Dedifferentiated amniotic fluid mesenchymal stem cell (primary cell): ENCODE results near the gene MON1B.
A peak's percentile ranks its signal among the peaks of the same experiment; 100 is the strongest.
"Not testable (repeated sequence)": the region's sequence is repeated elsewhere in the genome, so short reads cannot be mapped to it uniquely, and the experiment has no call there.

Experiments used
- DNase-seq: peaks from one replicate; pipeline ENCODE4 v3.0.0-alpha.2; 2016; ENCODE audit errors: extremely low spot score

The MON1B gene

DNA sequence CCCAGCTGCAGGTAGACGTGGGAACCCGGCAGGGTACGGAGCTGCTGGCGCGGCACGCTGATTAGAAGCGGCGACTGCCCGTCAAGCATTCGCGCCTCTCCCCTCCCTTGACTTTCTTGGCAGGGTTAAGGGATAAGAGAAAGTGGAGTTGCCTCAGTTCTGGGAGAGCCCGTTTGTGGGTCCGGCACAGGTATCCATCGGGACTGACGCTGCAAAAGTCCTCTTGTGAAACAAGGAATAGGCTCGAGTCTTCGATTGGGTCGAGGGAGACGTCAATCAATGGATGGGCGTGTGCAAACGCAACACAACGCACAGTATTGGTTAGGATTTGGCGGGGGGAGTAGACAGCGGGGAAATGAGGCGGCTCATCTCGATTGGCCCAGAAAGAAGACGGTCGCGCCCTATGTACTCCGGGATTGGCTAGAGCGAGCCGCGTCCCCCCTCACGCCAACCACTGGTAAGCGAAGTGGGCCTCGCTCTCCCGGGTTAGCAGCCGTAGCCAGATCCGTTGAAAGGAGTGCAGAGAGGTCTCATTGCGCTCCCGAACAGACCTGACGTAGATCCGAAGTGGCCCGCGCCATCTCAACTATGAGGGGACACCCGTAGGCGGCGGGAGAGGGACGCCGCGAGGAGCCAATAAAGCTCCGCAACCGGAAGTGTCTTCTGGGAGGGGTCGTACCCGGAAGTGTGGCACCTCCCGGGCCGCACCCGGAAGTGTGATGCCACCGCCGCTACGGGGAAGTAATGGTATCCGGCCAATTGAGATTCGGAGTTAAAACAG is at the start of gene MON1B:
TSS of gene MON1B (plus strand) at position 713 of the 781 bp plus-strand sequence. CDS start 296 bp downstream, outside the sequence.
- peak; percentile 99 for DNase-seq

DNA sequence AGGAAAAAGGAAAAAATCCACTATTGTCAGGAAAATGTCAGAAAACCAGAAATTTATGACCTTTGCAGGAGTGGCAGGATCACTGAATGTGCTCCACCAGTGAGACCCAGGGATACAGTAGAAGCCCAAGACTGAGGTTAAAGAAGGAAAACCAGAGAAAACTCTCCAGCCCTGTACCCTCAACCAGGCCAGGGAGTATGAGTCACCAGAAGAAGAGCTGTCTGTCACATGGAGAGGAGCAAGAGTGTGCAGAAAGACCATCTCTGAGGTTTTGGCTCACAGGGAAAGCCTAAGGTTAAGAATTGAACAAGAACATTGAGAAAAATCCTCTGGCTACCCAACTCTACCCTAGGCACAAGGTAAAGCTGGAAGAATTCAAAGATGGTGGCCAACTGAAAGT is 47.6 kb upstream of the MON1B start:
- DNase-seq, result no peak

DNA sequence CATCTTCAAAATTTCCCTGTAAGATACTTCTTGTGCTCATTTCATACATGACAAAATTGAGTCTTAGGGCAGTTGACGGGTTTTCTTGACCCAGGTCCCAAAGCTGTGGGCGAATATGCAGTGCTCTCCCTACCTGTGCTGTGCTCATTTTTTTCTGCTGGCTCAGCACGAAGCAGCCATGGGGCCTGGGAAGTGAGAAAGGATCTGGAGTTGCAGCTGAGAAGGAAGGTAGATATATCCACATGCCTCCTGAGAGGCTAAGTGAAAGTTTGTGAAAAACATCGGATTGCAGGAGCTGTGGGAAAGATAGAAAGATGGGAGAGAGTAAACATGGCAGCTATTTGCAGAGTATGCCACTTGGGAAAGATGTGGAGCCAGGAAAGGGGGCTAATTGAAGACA is 42.9 kb upstream of the MON1B start:
- no peak for DNase-seq

DNA sequence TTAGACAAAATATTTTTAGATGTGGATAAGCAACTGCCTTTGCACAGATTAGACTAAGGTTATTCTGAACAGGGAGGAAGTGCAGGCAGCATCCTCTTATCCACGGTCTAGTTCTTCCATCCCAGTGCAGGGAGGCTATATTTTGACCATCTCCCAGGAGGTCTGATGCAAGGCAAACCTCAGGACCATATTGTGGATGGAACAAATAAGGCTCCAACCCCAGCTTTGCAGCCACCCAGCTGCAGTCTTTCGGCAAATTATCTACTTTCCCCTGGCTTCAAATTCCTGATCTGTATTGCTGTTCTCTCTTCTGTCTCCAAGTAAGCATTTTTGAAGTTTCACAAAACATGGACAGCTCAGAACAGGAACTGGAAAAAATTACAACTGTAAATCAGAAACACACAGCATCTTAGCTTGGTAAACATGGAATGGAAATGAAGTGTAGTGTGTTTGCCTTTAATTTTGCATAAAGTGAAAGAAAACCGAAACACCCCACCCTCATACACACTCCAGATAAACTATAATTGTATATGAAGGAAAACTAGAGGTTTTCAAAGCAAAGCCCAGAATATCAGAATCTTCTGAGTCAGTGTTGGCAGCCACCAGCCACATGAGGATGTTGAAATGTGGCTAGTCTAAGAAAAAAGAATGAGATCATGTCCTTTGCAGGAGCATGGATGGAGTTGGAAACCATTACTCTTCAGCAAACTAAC is 33.5 kb upstream of the MON1B start:
- DNase-seq, result no peak

DNA sequence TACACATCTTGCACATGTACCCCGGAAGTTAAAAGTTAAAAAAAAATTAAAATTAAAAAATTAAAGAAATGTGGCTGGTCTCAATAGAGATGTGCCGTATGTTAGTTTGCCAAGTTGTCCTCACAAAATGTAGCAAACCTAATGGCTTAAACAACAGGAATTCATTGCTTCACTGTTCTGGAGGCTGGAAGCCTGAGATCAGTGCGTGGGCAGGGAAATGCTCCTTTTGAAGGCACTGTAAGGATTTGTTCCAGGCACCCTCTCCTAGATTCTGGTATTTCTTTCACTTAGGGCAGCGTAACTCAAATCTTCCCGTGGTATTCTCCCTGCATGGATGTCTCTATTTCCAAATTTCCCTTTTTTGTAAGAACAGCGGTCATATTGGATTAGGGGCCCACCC is 32.7 kb upstream of the MON1B start:
- DNase-seq, result no peak

DNA sequence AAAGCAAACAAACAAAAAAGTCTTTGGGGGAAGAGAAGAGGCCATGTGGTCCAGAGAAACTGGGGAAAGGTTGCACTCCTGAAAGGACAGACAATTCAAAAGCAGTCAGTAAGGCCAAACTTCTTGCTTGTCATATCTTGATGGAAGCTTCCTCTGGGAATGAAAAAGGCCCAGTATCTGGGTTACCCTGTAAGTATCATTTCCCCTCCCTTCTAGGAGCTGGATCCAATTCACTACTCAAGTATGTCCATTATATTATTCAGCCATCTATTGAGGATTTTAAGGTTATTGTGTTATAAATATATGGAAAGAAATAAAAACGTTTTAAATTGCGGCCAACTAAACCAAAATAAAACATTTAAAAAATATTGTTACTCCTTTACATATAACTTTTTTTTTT is 26.0 kb upstream of the MON1B start:
- DNase-seq, result no peak

DNA sequence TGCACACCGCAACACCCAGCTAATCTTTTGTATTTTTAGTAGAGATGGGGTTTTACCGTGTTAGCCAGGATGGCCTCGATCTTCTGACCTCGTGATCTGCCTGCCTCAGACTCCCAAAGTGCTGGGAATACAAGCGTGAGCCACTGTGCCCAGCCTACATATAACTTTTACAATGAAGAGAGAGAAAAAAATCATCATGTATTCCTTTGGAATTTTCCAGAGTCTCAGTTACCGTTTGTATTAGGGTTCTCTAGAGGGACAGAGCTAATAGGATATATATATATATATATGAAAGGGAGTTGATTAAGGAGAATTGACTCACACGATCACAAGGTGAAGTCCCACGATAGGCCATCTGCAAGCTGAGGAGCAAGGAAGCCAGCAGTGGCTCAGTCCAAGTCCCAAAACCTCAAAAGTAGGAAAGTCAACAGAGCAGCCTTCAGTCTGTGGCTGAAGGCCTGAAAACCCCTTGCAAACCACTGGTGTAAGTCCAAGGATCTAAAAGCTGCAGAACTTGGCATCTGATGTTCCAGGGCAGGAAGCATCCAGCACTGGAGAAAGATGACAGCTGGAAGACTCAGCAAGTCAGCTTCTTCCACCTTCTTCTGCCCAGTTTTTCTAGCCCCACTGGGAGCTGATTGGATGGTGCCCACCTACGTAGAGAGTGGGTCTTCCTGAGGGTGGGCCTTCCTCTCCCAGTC is 25.3 kb upstream of the MON1B start:
- not testable (repeated sequence) for DNase-seq

DNA sequence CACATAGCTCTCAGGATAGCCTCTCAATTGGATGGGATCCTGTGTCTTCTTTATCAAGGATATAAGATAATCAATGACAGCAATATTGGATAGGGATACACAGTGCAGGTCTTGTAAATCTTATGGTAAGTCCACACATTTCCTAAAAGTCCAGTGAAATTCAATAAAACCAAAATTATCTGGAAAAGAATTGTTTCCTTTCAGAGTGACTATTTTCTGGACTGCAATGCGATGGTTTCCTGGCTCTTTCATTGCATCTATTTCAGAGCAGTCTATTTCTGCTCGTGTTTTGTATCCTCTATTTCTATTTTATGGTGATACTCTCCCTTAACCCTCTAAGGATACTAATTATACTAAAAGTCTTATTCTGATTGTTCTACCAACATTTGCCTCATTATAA is 24.3 kb upstream of the MON1B start:
- no peak for DNase-seq

DNA sequence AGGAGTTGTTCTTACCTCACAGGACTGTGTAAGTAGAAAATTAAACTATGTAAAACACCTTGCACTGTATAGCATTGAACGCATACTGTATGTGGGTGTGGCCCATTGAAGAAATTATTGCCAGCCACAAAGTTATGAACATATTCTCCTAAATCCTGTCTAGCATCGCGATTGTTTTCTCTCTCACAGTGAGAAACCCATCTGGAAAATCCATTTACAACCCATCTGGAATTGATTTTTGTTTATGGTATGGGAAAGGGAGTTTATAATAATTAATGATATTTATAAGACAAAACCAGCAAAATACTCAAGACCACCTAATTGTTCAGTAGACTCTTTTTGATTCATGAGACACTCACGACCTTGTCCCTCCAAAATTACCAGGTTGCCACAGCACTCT is 22.1 kb upstream of the MON1B start:
- no peak for DNase-seq

DNA sequence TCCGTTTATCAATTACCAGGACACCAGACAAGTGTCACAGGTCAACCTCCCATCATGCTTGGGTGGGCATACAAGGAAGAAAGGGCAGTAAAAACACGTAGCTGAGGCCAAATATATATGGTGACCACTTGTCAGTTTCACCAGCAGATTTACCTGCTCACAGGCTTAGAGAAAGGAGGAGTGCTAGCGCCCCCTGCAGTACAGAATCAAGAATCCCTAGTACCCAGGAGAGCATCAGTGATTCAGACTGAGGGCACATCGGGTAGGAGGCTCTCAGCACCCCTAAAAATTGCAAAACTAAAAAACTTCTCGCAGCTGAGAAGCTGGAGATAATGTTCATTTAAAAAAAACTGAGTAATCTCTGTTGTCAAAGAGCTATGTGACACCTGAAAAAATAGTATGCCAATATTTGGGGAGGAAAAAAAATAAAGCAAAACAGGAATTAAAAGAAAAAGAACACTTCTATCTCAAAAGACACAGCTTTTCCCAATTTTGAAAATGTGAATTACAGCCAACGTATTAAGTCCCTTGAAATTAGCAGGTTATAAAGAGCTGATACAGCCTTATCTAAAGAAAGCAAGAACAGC is 21.2 kb upstream of the MON1B start:
- DNase-seq, result no peak

DNA sequence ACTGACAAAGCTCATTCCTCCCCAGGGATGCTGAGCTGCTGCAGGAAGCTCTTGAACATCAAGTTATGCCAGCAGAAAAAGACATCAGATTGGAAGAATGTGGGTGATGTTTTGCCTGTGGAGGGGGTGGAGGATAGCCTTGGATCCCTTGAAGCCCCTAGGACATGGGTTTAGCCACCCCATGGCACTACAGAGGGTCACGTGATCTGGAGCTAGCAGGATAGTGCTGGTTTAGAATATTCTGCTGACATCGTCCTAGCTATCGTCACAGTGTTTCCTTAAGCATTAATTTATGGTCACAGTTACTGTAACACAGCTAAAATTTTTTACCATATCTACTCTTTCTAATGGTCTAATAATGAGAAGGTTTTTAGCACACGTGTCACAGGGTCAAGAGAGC is 20.2 kb upstream of the MON1B start:
- DNase-seq, result no peak

DNA sequence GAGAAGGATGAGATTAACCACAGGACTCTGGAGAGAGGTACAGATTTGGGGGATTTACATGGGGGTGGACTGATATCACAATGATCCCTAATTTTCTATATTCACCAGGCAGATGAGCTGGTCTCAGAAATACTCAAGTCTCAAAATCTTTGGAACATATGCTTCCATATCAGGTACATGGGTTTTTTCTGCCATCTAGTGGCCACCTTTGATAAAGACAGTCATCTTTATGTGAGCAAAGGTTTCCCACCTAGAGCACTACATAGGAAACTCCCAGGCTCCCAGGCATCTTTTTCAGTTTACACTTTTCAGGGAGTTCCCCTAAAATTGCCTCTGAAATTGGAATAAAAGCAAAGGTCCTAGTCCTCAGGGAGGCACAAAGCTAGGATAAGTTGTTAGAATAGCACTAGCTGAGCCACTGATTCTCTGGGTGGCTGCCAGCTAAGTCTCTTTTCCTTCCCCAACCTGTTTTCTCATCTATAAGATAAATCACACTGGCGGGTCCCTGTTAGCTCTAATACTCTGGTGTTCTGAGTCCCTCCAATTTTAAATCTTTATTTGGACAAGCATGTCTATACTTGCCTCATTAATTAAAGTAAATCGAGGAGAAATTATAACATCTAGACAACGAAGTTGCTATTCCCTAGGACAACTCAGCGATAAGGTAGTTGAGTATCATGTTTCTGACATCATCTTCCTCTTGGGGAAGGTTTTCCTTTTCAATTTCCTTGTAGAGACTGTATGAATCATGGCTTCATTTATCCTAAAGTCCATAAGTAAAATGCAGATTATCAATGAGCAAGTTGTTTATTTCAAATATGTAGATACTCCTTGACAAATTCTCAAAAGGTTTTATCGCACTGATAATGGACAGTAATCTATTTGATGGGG is 19.0 kb upstream of the MON1B start:
- peak; percentile 60 for DNase-seq

DNA sequence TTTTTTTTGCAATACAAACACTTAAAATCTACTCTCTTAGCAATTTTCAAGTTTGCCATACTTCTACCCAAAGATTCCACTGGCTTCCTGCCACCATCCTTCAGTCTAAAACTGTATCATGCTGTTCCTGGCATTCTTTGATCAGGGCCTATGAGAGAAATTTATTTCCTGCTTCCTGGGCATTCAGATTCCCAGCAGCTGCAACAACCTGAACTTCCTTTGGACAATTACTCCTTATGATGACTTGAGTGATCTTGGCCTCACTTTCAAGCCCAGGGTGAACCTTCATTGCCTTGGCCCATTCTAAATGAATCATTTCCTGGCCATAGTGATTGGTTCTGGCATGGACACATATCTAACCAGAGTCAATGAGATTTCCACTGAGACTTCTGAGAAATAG is 18.0 kb upstream of the MON1B start:
- DNase-seq, result no peak

DNA sequence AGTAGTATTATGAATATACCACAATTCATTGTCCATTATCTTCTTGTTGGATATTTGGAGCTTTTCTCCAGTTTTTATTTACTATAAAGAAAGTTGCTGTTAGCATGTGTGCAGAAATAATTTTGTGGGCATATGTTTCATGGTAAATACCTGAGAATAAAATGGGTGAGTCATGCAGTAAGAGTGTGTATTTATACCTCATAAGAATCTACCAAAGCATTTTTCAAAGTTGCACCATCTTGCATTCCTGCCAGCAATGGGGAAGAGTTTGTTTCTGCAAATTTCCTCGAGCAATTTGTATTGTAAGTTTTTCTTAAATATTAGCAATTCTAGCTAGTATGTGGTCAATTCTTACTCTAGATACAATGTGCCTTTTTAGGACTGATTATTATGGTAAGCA is 7.9 kb upstream of the MON1B start:
- no peak for DNase-seq

DNA sequence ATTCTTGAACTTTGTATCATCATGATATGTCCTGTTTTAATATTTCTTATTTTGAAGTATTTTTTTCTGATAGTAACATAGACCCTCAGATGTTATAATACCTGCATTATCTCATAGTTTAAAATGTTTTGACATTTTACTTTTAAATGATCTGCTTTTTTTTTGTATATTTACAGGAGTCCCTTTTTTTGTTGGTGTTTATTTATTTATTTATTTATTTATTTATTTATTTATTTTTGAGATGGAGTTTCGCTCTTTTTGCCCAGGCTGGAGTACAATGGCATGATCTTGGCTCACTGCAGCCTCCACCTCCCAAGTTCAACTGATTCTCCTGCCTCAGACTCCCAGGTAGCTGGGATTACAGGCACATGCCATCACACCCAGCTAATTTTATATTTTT is 4.7 kb upstream of the MON1B start:
- not testable (repeated sequence) for DNase-seq

DNA sequence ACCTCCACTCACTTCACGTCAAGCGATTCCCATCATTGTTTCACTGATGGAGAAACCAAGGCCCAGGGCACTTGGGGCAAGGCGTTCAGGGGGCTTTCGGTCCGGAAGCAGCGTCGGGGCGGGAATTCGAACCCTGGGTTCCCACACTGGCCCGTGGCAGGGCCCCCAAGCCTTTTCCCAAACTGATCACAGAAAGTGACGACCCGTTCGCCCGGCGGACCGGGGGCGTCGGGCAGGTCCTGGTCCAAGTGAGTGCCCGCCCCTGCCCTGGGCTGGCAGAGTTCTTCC is 856 bp upstream of the MON1B start:
- DNase-seq, result no peak

DNA sequence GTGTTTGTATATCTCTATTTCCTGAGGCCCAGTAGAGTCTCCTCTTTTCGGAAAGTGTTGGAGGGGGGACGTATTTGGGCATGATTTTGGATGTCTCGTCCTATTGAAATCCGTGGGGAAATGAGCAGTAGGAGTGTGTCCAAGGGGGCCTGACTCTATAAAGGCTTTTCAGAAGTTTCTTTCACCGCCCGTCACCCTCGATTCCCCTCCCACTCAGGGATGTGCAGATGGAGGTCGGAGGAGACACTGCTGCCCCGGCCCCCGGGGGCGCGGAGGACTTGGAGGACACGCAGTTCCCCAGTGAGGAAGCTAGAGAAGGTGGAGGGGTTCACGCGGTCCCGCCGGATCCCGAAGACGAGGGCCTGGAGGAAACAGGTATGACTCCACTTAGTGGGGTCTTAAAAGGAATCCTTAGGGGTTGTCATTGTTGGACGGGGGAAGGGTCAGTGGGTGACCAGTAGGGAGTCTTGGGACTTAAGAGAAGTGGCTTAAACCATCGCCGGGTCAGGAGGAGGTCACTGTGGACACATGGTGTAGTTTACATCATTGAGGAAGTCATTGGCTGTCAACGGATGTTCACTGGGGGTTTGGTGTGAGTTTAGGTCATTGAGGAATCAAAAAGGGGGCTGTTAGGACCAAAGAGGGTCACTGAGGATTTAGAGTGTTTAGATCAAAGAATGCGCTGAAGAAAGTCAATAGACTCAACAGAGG is 424 bp downstream of the MON1B start:
- no peak for DNase-seq

DNA sequence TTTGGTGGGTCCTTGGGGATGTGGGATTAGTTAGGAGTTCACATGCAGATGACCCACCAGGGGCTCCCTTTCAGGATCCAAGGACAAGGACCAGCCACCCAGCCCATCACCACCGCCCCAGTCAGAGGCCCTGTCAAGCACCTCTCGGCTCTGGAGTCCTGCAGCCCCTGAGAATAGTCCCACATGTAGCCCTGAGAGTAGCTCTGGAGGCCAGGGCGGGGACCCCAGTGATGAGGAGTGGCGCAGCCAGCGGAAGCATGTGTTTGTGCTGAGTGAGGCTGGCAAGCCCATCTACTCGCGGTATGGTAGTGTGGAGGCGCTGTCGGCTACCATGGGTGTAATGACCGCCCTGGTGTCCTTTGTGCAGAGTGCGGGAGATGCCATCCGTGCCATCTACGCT is 2.4 kb downstream of the MON1B start:
- DNase-seq, result no peak

DNA sequence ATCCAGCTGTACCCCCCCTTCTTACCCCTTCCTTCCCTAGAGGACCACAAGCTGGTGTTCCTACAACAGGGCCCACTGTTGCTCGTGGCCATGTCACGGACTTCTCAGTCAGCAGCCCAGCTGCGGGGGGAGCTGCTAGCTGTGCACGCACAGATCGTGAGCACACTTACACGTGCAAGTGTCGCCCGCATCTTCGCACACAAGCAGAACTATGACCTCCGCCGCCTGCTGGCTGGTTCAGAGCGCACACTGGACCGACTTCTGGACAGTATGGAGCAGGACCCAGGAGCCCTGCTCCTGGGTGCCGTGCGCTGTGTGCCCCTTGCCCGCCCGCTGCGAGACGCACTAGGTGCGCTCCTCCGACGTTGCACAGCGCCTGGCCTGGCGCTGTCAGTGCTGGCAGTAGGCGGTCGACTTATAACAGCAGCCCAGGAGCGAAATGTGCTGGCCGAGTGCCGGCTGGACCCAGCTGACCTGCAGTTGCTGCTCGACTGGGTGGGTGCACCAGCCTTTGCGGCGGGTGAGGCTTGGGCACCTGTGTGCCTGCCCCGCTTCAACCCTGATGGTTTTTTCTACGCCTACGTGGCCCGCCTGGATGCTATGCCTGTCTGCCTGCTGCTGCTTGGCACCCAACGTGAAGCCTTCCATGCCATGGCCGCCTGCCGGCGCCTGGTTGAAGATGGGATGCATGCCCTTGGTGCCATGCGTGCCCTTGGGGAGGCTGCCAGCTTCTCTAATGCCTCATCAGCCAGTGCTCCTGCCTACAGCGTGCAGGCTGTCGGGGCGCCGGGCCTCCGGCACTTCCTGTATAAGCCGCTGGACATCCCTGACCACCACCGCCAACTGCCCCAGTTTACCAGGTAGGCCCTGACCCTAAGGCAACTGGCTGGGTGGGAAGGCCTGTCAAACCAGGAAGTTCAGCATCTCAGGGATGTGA is 3.6 kb downstream of the MON1B start:
- no peak for DNase-seq

DNA sequence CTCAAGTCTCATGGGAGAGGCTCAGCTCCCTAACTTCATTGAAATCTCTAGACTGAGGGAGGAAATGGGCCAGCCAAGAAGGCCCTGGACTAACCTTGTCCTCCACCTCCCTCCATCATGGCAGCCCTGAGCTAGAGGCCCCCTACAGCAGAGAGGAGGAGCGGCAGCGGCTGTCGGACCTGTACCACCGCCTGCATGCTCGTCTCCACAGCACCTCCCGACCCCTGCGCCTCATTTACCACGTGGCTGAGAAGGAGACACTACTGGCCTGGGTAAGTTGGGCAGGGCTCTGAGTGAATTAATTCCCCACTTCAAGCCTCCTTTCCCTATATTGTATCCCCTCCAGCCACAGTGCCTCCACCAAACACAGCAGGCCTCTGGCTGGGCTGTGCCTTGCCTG is 4.4 kb downstream of the MON1B start:
- DNase-seq, result no peak
